Measurements from ENCODE around the gene CLCN3. TPM values are rescaled to one million over a fixed set of nuclear protein-coding genes. Genes with fewer than 3 reads are reported as not detected.

CLCN3 gene
- total and polyA plus RNA-seq, 9 of the 15 experiments (the other 6 are each of a cell fraction or from before 2014, with no cell fraction given): 12.7 to 60.6 (median 38.5) TPM

DNA sequence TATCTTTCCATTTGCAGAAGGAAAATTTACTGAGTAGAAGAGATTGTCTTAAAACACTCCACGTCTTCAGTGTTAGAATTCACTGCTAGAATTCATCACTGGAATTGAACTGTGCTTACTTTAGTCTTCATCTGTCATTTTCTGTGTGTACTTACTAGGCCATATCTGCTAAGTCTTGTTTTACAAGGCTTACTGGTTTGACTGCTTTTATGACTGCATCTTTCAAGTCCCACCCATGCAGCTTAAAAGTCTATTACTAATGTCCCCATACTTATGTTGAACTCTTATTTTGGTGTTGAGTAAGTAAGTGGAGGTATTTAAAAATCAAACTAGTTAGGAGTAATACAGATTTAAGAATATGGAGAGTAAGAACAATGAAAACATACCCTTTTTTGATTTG, 14.6 kb downstream of the CLCN3 start:
- FAIRE-seq (no peak), DNase-seq (ENCODE audit: extremely low read depth in 1 of 4, low spot score in 3 of 4) (no peak), ATAC-seq (peak; percentile 69)
- WGBS (ENCODE audit: insufficient coverage, low coverage, missing lambda C conversion rate): 59% methylated on average over 1 of the region's 1 CpG
- Histone ChIP-seq H2AFZ (ENCODE audit: low read depth, low read length) (no peak overlapping the region), H3K4me2 (ENCODE audit: insufficient read depth, low read length) (no peak overlapping the region), H3K4me3 (no peak overlapping the region), H3K9me1 (ENCODE audit: control insufficient read depth, insufficient read depth, low read length) (no peaks in the 10 kb centered on the region), H3K27ac (ENCODE audit: extremely low read depth, low read depth, low read length) (peak overlapping the region; percentile 33; the same call in 1 of the 3 replicates), H3K9me3 (replicated peaks; ENCODE audit: control insufficient read depth, insufficient read depth, low read depth, low read length) (no peaks in the 10 kb centered on the region), H3K4me1 (replicated peaks in 1 of 2; ENCODE audit: control insufficient read depth in 2 of 2, insufficient read depth in 2 of 2, low read length in 2 of 2) (peaks cover 0 to 4% of the 10 kb centered on the region in 2 experiments; a peak in 2 of 5 replicates), H3K9ac (ENCODE audit: insufficient read depth in 1 of 2, low read depth in 2 of 2, low read length in 2 of 2) (no peak overlapping the region), H3K79me2 (ENCODE audit: control insufficient read depth, insufficient read depth, low read length) (peaks cover 45% of the 10 kb centered on the region), H3K36me3 (ENCODE audit: control insufficient read depth, insufficient read depth, low read length) (peaks cover 40% of the 10 kb centered on the region; the same call in 1 of the 3 replicates), H3K27me3 (ENCODE audit: control insufficient read depth in 2 of 2, insufficient read depth in 2 of 2, low read length in 2 of 2) (no peaks in the 10 kb centered on the region), H4K20me1 (replicated peaks; ENCODE audit: control insufficient read depth, insufficient read depth, low read length) (no peaks in the 10 kb centered on the region)
- no peak for TF ChIP-seq SMARCA5 (IDR thresholded peaks at IDR 0.05)
- TF ChIP-seq NKRF (IDR thresholded peaks at IDR 0.05; ENCODE audit: borderline replicate concordance): no peak
- TF ChIP-seq FOXK1 (CRISPR knock-in tag; IDR thresholded peaks at IDR 0.05; ENCODE audit: borderline replicate concordance): no peak
- TF ChIP-seq ZNF280A (IDR thresholded peaks at IDR 0.05; ENCODE audit: low read depth, partially characterized antibody): no peak
- TF ChIP-seq, protein P1, sequence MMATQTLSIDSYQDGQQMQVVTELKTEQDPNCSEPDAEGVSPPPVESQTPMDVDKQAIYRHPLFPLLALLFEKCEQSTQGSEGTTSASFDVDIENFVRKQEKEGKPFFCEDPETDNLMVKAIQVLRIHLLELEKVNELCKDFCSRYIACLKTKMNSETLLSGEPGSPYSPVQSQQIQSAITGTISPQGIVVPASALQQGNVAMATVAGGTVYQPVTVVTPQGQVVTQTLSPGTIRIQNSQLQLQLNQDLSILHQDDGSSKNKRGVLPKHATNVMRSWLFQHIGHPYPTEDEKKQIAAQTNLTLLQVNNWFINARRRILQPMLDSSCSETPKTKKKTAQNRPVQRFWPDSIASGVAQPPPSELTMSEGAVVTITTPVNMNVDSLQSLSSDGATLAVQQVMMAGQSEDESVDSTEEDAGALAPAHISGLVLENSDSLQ (IDR thresholded peaks at IDR 0.05): no peak
- TF ChIP-seq HDAC6 (IDR thresholded peaks at IDR 0.05; ENCODE audit: low read depth, low read length): no peak
- TF ChIP-seq MYNN (IDR thresholded peaks at IDR 0.05): peak; percentile 72
- TF ChIP-seq MYNN (CRISPR knock-in tag; IDR thresholded peaks at IDR 0.05): no peak
- no peak for TF ChIP-seq SLC30A9 (CRISPR knock-in tag; IDR thresholded peaks at IDR 0.05)
- intact Hi-C loops (cut with micrococcal nuclease): no loop called here
- in situ Hi-C loops (cut with MboI): no loop called here
- no TSS peak for BruUV-seq (replicated peaks)
- ChIA-PET CTCF (ENCODE audit: low intra/inter-chr PET ratio) (no interaction called here), POLR2A (interaction anchor here (0.6 to 1.4 kb wide), 4 partner anchors 9 to 25 kb away, joined by 3 to 5 read pairs (median 4); no protein-coding TSS in a partner anchor)

Data from K562 (cell line).